HG02943 (cell line): Measurements from ENCODE around the gene HSF4.

ENCODE experiments used
- ATAC-seq: cut with Tn5 transposase; IDR thresholded peaks from one replicate; pipeline ENCODE4 v1.9.1; 2021; ENCODE audit warnings: mild to moderate bottlenecking, low read depth, moderate library complexity; ENCODE audit not compliant: unreplicated experiment

The HSF4 gene

GRCh38 chr16:67165121-67166078 lies 855 bp downstream of the HSF4 start:
- ATAC-seq: no peak

- ATAC-seq: no peak
Observed at GRCh38 chr16:67166110-67166547, 1.6 kb downstream of the HSF4 start.

GRCh38 chr16:67166598-67167168 lies 2.1 kb downstream of the HSF4 start:
- no peak for ATAC-seq

- ATAC-seq: no peak
Observed at GRCh38 chr16:67167588-67167987, 3.0 kb downstream of the HSF4 start.

- ATAC-seq: no peak
Observed at GRCh38 chr16:67169011-67169451, 4.5 kb downstream of the HSF4 start.

- no peak for ATAC-seq
Observed at GRCh38 chr16:67169642-67170167, 5.2 kb downstream of the HSF4 start.

GRCh38 chr16:67170168-67170948 lies 5.8 kb downstream of the HSF4 start, which contains the start of gene NOL3:
Gene NOL3, plus strand, starts transcription at chr16:67170538.
- ATAC-seq: no peak

- no peak for ATAC-seq
Observed at GRCh38 chr16:67170949-67171649, 6.6 kb downstream of the HSF4 start.

GRCh38 chr16:67173323-67173722 lies 8.8 kb downstream of the HSF4 start:
- ATAC-seq: no peak

- no peak for ATAC-seq
Observed at GRCh38 chr16:67173808-67174705, 9.5 kb downstream of the HSF4 start.

GRCh38 chr16:67174706-67175231 lies 10.2 kb downstream of the HSF4 start:
- no peak for ATAC-seq

GRCh38 chr16:67176662-67177061 lies 12.1 kb downstream of the HSF4 start:
- no peak for ATAC-seq

- ATAC-seq: no peak
Observed at GRCh38 chr16:67177743-67178699, 13.5 kb downstream of the HSF4 start.

GRCh38 chr16:67179421-67180080 lies 15.0 kb downstream of the HSF4 start:
- no peak for ATAC-seq

GRCh38 chr16:67180166-67180565 lies 15.6 kb downstream of the HSF4 start:
- no peak for ATAC-seq

GRCh38 chr16:67181346-67181745 lies 16.8 kb downstream of the HSF4 start:
- ATAC-seq: no peak

GRCh38 chr16:67182288-67182687 lies 17.7 kb downstream of the HSF4 start:
- no peak for ATAC-seq
